ENCODE measurements around the gene GSK3B.

- no peak for TF ChIP-seq CTCF (IDR thresholded peaks at IDR 0.05)
- TF ChIP-seq POLR2A (IDR thresholded peaks at IDR 0.05) = no peak
These were observed 49.4 kb upstream of the GSK3B start for GRCh38 chr3:120143676-120144075.
